ENCODE results near the gene PLEKHA6.
"Not testable (repeated sequence)": the region's sequence is repeated elsewhere in the genome, so short reads cannot be mapped to it uniquely, and the experiment has no call there.

Gene PLEKHA6

GRCh38 chr1:204314893-204315658, 44.7 kb downstream of the PLEKHA6 start:
- no peak for DNase-seq (ENCODE audit: low read depth)

GRCh38 chr1:204314171-204314892, 45.4 kb downstream of the PLEKHA6 start:
- DNase-seq (ENCODE audit: low read depth), result no peak

GRCh38 chr1:204313675-204314074, 46.1 kb downstream of the PLEKHA6 start:
- DNase-seq (ENCODE audit: low read depth), result no peak

- not testable (repeated sequence) for DNase-seq (ENCODE audit: low read depth)
Measured at GRCh38 chr1:204310970-204311369, 48.8 kb downstream of the PLEKHA6 start.

GRCh38 chr1:204308023-204308628, 51.6 kb downstream of the PLEKHA6 start:
- no peak for DNase-seq (ENCODE audit: low read depth)

GRCh38 chr1:204307334-204307883, 52.3 kb downstream of the PLEKHA6 start:
- no peak for DNase-seq (ENCODE audit: low read depth)

- DNase-seq (ENCODE audit: low read depth), result no peak
Measured at GRCh38 chr1:204306076-204306475, 53.7 kb downstream of the PLEKHA6 start.

- DNase-seq (ENCODE audit: low read depth), result no peak
Measured at GRCh38 chr1:204304067-204304466, 55.7 kb downstream of the PLEKHA6 start.

- DNase-seq (ENCODE audit: low read depth), result no peak
Measured at GRCh38 chr1:204302769-204303168, 57.0 kb downstream of the PLEKHA6 start.

GRCh38 chr1:204301171-204301957, 58.4 kb downstream of the PLEKHA6 start:
- no peak for DNase-seq (ENCODE audit: low read depth)

- no peak for DNase-seq (ENCODE audit: low read depth)
Measured at GRCh38 chr1:204299814-204300365, 59.8 kb downstream of the PLEKHA6 start.

- DNase-seq (ENCODE audit: low read depth), result peak; percentile 36
Measured at GRCh38 chr1:204296431-204296988, 63.2 kb downstream of the PLEKHA6 start.

GRCh38 chr1:204295671-204296070, 64.1 kb downstream of the PLEKHA6 start:
- peak; percentile 36 for DNase-seq (ENCODE audit: low read depth)

- peak; percentile 91 for DNase-seq (ENCODE audit: low read depth)
Measured at GRCh38 chr1:204294357-204294756, 65.4 kb downstream of the PLEKHA6 start.

GRCh38 chr1:204293605-204294337, 66.0 kb downstream of the PLEKHA6 start:
- peak; percentile 11 for DNase-seq (ENCODE audit: low read depth)

- DNase-seq (ENCODE audit: low read depth), result no peak
Measured at GRCh38 chr1:204292740-204293139, 67.0 kb downstream of the PLEKHA6 start.

GRCh38 chr1:204289280-204289679, 70.4 kb downstream of the PLEKHA6 start:
- no peak for DNase-seq (ENCODE audit: low read depth)

GRCh38 chr1:204288021-204288588, 71.6 kb downstream of the PLEKHA6 start:
- no peak for DNase-seq (ENCODE audit: low read depth)

- no peak for DNase-seq (ENCODE audit: low read depth)
Measured at GRCh38 chr1:204287466-204287891, 72.2 kb downstream of the PLEKHA6 start.

- DNase-seq (ENCODE audit: low read depth), result no peak
Measured at GRCh38 chr1:204286831-204287421, 72.8 kb downstream of the PLEKHA6 start.
